GM12864 (cell line): Measurements from ENCODE around the gene PLEKHG1.

ENCODE experiments used
- DNase-seq: peaks from one replicate; pipeline ENCODE4 v3.0.0-alpha.2; 2011; ENCODE audit warnings: low read depth
- H3K4me3 ChIP-seq: 2 replicates; pipeline ENCODE4 v1.5.1; 2011; ENCODE audit warnings: mild to moderate bottlenecking, low read depth, low read length, control low read depth
- CTCF ChIP-seq: IDR thresholded peaks from 2 replicates; pipeline ENCODE4 v1.5.1; 2011; ENCODE audit warnings: low read depth, mild to moderate bottlenecking, moderate library complexity, low read length, control low read depth, inconsistent platforms; ENCODE audit errors: missing control alignments

PLEKHG1 gene

GRCh38 chr6:150566486-150566885 is 33.2 kb upstream of the PLEKHG1 start:
- DNase-seq: no peak
- no peak overlapping the region for H3K4me3 ChIP-seq
- TF ChIP-seq CTCF: no peak

DNA sequence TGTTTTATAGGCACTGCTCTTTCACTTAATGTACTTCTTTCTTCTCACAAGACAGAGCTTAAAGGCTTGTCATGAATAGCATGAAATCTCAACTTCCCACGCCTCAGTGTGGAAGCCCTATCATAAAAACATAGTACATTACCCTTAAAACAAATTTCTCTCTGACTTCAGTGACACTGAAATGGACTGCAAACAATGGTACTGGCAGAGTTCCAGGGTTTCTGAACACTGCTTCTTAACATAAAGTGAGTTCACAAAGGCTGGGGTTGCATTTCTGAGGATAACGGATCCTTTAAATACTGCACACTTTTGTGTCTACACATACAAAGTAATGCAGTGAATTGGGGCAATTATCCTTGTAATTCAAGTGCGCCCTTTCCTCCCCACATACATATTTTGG is 32.3 kb upstream of the PLEKHG1 start:
- DNase-seq: no peak
- no peak overlapping the region for H3K4me3 ChIP-seq
- TF ChIP-seq CTCF: no peak

GRCh38 chr6:150567823-150568383 is 31.8 kb upstream of the PLEKHG1 start:
- no peak for TF ChIP-seq CTCF

GRCh38 chr6:150568560-150568959 is 31.1 kb upstream of the PLEKHG1 start:
- H3K4me3 ChIP-seq: no peak overlapping the region
- DNase-seq: no peak
- TF ChIP-seq CTCF: no peak

More at GRCh38 chr6:150567823-150568383, 31.8 kb upstream of the PLEKHG1 start:
- no peak for DNase-seq
- H3K4me3 ChIP-seq: no peak overlapping the region

DNA sequence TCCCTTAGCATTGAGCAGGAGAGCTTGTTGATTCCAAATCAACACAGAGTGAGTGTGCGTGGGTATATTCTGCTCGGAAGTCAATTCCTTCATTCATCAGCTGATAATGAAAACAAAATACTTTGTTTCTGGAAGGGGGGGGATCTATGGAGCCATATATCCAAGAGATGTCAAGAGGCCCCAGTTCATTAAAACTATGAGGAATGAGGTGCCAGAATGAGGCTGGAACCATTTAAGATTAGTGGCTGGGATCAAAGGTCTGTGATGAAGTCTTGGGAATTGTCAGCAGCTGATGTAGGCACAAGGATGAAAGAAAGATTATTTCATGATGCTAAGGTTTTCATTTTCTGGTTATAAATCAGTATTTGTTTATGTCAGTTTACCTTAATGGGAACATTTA is 30.5 kb upstream of the PLEKHG1 start:
- DNase-seq: no peak
- no peak overlapping the region for H3K4me3 ChIP-seq
- no peak for TF ChIP-seq CTCF

- TF ChIP-seq CTCF: no peak
- DNase-seq: no peak
- no peak overlapping the region for H3K4me3 ChIP-seq
Measured at GRCh38 chr6:150573041-150573681, 26.5 kb upstream of the PLEKHG1 start.

- TF ChIP-seq CTCF: no peak
- no peak for DNase-seq
- H3K4me3 ChIP-seq: no peak overlapping the region
Measured at GRCh38 chr6:150575836-150576235, 23.8 kb upstream of the PLEKHG1 start.
